ENCODE results near the gene PIK3C2A.
"Not testable (repeated sequence)": the region's sequence is repeated elsewhere in the genome, so short reads cannot be mapped to it uniquely, and the experiment has no call there.

The PIK3C2A gene

GRCh38 chr11:17207317-17208256, at the start of gene PIK3C2A:
Gene PIK3C2A, minus strand, starts transcription at chr11:17207986. Its CDS starts 38,245 bp downstream, at chr11:17169741.
- peak; percentile 93 for DNase-seq (ENCODE audit: low read depth)

- DNase-seq (ENCODE audit: low read depth): no peak
Measured at GRCh38 chr11:17257196-17257595, 49.4 kb upstream of the PIK3C2A start.

GRCh38 chr11:17256512-17256911, 48.7 kb upstream of the PIK3C2A start:
- no peak for DNase-seq (ENCODE audit: low read depth)

GRCh38 chr11:17252704-17253103, 44.9 kb upstream of the PIK3C2A start:
- DNase-seq (ENCODE audit: low read depth): no peak

- DNase-seq (ENCODE audit: low read depth): no peak
Measured at GRCh38 chr11:17250561-17251350, 43.0 kb upstream of the PIK3C2A start.

- DNase-seq (ENCODE audit: low read depth): no peak
Measured at GRCh38 chr11:17244046-17244445, 36.3 kb upstream of the PIK3C2A start.

- DNase-seq (ENCODE audit: low read depth): not testable (repeated sequence)
Measured at GRCh38 chr11:17242954-17243353, 35.2 kb upstream of the PIK3C2A start.

- DNase-seq (ENCODE audit: low read depth): no peak
Measured at GRCh38 chr11:17240780-17241179, 33.0 kb upstream of the PIK3C2A start.

- not testable (repeated sequence) for DNase-seq (ENCODE audit: low read depth)
Measured at GRCh38 chr11:17239927-17240326, 32.1 kb upstream of the PIK3C2A start.

GRCh38 chr11:17238377-17238776, 30.6 kb upstream of the PIK3C2A start:
- DNase-seq (ENCODE audit: low read depth): no peak

GRCh38 chr11:17233101-17233500, 25.3 kb upstream of the PIK3C2A start:
- DNase-seq (ENCODE audit: low read depth): no peak

GRCh38 chr11:17230867-17231851, 23.4 kb upstream of the PIK3C2A start:
- DNase-seq (ENCODE audit: low read depth): peak; percentile 39

GRCh38 chr11:17229481-17230152, 21.8 kb upstream of the PIK3C2A start:
- DNase-seq (ENCODE audit: low read depth): no peak

- DNase-seq (ENCODE audit: low read depth): not testable (repeated sequence)
Measured at GRCh38 chr11:17228186-17228925, 20.6 kb upstream of the PIK3C2A start.

- no peak for DNase-seq (ENCODE audit: low read depth)
Measured at GRCh38 chr11:17224727-17225126, 16.9 kb upstream of the PIK3C2A start.

GRCh38 chr11:17221968-17222367, 14.2 kb upstream of the PIK3C2A start:
- no peak for DNase-seq (ENCODE audit: low read depth)

GRCh38 chr11:17219016-17219415, 11.2 kb upstream of the PIK3C2A start:
- no peak for DNase-seq (ENCODE audit: low read depth)

- no peak for DNase-seq (ENCODE audit: low read depth)
Measured at GRCh38 chr11:17218403-17218802, 10.6 kb upstream of the PIK3C2A start.

GRCh38 chr11:17217401-17217800, 9.6 kb upstream of the PIK3C2A start:
- no peak for DNase-seq (ENCODE audit: low read depth)

- no peak for DNase-seq (ENCODE audit: low read depth)
Measured at GRCh38 chr11:17214338-17214737, 6.6 kb upstream of the PIK3C2A start.
